ENCODE measurements around the gene TMEM59L.
"Not testable (repeated sequence)": the region's sequence is repeated elsewhere in the genome, so short reads cannot be mapped to it uniquely, and the experiment has no call there.

TMEM59L gene
- 0 to 0.05 reads per million in 2 donors for total RNA-seq

DNA sequence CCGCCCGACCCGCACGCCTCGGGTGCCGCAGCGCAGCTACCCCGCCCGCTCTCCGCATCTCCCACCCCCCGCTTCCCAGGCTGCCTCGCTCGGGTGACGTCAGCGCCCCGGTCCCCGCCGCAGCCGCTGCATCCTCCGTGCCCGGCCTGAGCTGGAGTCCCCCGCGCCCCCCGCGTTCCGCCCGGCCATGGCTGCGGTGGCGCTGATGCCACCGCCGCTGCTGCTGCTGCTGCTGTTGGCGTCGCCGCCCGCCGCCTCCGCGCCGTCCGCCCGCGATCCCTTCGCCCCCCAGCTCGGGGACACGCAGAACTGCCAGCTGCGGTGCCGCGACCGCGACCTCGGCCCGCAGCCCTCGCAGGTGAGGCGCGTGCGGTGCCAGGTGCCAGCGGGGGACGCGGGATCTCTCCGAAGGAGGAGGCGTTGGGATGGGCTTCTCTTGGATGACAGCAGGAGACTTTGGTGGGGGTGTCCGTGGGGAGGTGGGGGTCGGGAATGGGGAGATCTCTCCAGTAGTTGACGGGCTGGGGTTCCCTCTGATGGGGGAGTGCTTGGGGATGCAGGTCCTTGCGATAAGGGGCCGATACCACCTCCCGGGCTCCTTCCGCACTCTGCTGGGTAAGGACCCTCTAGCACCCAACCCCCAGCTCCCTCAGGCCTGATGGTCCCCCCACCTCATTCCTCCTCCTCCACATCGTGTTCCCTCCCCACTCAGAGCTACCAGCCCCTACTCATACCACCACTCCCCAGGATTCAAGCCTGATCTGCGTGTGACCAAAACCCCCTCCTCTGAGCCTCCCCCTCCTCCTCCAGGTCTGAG lies at the start of gene TMEM59L:
Gene TMEM59L, plus strand, starts transcription at position 99 of the 817 bp plus-strand sequence. Its CDS starts 89 bp downstream, at position 188.
- peak; percentile 41 for DNase-seq

DNA sequence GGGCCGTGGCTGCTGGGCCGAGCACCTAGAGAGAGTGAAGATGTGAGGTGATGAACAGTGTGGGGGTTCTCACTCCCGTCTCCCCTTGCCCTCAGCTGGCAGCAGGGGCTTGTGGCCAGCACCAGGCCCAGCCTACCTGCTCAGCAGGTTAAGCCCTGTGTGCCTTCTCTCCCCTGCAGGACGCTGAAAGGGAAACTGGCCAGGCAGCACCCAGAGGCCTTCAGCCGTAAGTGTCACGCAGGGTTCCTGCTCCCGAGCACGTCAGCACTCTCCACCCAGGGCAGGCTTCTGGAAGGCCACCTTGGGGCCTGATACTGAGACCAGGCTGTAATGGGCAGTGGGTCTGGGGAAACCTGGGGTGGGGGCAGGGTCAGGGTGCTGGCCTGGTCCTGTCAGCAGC lies 45.7 kb upstream of the TMEM59L start:
- no peak for DNase-seq

DNA sequence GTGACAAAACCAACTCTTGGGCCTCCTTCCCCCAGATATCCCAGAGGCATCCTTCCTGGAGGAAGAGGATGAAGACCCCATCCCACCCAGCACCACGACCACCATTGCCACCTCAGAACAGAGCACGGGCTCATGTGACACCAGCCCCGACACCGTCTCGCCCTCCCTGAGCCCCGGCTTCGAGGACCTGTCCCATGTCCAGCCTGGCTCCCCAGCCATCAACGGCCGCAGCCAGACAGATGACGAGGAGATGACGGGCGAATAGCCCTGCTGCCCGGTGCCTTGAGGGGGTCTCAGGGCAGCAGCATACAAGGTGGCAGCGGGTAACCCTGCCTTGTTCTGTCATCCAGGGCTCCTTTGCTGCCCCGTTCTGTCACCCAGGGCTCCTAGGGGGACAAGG lies 44.3 kb upstream of the TMEM59L start:
- DNase-seq: no peak

DNA sequence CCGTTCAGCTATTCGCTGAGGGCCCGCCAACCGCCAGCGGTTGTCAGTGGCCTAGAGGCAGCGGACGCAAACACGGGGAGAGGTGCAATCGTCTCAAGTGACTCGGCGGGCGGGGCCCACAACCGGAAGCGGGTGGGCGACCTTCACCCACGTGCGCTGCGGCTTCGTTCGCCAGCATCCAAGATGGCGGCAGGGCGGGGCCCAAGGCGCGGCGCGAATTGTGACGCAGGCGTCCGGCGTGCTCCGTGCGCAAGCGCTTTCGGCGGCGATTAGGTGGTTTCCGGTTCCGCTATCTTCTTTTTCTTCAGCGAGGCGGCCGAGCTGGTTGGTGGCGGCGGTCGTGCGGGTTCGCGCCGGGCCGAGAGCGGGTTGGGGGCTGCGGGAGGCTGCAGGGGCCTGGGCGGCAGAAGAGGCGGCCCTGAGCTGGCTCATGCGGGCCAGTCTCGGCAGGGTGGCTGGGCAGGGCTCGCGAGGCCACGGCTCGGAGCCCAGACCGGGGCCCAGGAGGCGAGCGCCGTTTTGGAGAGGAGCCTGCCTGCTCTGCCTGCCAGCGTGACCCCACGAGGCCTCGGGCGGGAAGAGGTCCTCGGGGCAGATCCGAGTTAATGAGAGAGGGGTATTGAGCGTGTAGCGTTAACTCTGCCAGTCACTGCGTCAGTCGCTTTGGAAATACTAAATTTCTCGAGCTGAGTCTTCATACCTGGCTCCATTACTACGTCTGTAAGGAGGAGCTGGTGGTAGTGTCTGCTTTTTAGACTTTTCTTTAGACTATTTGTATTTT lies 40.9 kb upstream of the TMEM59L start, which contains the start of gene UBA52:
Gene UBA52, plus strand, starts transcription at position 294 of the 781 bp plus-strand sequence. CDS start 1,444 bp downstream, outside the sequence.
- DNase-seq: peak; percentile 99

GRCh38 chr19:18574691-18575291 lies 37.9 kb upstream of the TMEM59L start:
- DNase-seq: no peak

DNA sequence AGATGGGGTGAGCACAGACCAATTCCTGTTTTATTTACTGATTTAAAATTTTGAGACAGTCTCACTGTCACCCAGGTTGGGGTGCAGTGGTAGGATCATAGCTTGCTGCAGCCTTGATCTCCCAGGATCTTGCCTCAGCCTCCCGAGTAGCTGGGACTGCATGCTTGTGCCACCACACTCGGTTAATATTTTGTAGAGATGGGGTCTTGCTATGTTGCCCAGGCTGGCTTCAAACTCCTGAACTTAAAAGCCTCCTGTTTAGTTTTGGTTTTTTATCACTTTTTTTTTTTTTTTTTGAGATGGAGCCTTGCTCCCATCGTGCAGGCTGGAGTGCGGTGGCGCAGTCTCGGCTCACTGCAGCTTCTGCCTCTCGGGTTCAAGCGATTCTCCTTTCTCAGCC lies 36.3 kb upstream of the TMEM59L start:
- no peak for DNase-seq

- DNase-seq: no peak
Observed at GRCh38 chr19:18577365-18577914, 35.2 kb upstream of the TMEM59L start.

DNA sequence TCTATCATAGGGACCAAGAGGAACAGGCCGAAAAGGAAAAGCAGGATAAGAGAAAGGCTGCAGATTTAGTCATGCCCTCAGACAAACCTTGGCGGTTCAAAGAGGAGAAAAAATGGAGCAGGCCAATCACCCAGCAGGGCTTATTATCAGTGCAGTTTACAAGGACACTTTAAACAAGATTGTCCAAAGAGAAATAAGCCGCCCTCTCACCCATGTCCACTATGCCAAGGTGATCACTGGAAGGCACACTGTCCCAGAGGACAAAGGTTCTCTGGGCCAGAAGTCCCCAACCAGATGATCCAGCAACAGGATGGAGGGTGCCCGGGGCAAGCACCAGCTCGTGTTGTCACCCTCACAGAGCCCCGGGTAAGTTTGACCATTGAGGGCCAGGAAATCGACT lies 32.4 kb upstream of the TMEM59L start:
- no peak for DNase-seq

GRCh38 chr19:18586306-18586705 lies 26.4 kb upstream of the TMEM59L start:
- no peak for DNase-seq

DNA sequence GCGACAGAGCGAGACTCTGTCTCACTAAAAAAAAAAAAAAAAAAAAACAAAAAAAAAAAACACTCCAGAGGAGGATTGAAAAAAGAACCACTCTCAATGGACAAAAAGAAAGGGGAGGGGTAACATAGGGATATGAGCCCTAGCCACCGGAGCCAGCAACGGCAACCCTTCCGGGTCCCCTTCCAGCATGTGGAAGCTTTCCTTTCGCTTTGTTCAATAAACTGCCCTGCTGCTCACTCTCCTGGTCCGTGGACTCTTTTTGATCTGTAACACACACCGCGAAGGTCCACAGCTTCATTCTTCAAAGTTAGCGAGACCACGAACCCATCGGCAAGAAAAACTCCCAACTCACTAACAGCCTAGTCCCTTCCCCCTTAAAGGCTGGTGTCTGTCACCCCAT lies 25.1 kb upstream of the TMEM59L start:
- no peak for DNase-seq

DNA sequence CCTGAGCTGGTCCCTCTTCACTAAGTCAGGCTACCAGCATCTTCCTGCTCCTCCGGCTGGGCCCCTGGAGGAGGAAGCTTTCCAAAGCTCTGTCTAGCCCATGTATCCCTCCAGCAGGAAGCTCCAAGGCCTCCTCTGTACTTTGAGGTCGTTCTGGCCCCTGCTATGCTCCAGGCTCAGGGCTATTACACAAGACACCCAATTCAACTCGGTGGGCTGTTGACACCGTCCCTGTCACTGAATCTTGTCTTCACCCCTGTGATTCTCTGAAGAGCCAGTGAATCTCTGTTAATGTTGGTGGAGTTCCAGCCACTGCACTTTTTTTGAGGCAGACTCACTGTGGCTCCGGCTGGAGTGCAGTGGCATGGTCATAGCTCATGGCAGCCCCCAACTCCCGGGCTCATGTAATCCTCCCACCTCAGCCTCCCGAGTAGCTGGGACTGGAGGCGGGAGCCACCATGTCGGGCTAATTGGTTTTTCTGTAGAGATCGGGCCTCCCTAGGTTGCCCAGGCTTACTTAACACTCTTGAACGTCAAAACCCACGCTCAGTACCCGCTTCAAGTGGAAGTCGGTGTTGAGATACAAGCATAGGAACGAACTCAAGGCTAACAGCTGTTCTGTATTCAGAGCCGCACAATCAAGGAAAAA lies 24.6 kb upstream of the TMEM59L start:
- DNase-seq: no peak

GRCh38 chr19:18588611-18589379 lies 23.9 kb upstream of the TMEM59L start, which contains the start of gene REX1BD:
TSS of gene REX1BD (plus strand) at chr19:18588798. CDS start at chr19:18588802, 4 bp downstream.
- peak; percentile 80 for DNase-seq

- peak; percentile 69 for DNase-seq
Observed at GRCh38 chr19:18589380-18590272, 23.0 kb upstream of the TMEM59L start.

- DNase-seq: no peak
Observed at GRCh38 chr19:18590273-18591272, 22.1 kb upstream of the TMEM59L start.

DNA sequence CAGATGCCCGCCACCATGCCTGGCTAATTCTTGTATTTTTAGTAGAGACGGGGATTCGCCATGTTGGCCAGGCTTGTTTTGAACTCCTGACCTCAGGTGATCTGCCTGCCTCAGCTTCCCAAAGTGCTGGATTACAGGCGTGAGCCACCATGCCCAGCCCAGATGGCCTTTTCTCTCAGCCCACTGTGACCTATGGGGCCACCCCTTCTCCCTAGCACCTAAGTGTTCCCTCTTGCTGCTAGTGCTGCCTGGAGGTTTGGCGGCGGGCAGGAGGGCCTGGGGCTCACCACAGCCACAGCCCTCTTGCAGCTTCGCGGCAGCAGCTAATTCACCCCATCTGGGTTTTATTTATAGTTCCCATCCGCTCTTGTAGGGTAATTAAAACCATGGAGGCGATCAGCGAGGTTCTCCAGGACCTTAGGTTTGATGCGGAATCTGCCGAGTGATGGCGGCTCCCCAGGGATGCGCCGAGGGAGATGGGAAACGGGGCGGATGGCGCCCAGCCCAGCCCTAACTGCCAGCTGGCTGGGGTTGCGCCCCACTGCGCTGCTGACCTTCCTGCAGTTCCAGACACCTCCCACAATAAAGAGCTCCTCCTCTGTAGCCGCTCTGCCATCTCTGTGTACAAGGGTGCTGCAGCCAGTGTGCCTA lies 20.8 kb upstream of the TMEM59L start:
- DNase-seq: no peak

- not testable (repeated sequence) for DNase-seq
Observed at GRCh38 chr19:18592732-18593131, 19.9 kb upstream of the TMEM59L start.

- no peak for DNase-seq
Observed at GRCh38 chr19:18593367-18594095, 19.1 kb upstream of the TMEM59L start.

Measured in activated gamma-delta T cell (primary cell).